ENCODE results near the gene TSTD1.
A peak's percentile ranks its signal among the peaks of the same experiment; 100 is the strongest.
"Not testable (repeated sequence)": the region's sequence is repeated elsewhere in the genome, so short reads cannot be mapped to it uniquely, and the experiment has no call there.

Gene TSTD1

GRCh38 chr1:161069241-161069640, 30.5 kb upstream of the TSTD1 start:
- DNase-seq (ENCODE audit: low read depth) = no peak

- DNase-seq (ENCODE audit: low read depth) = no peak
These were observed 29.8 kb upstream of the TSTD1 start for GRCh38 chr1:161068306-161069234.

- no peak for DNase-seq (ENCODE audit: low read depth)
These were observed 27.9 kb upstream of the TSTD1 start for GRCh38 chr1:161066694-161067093.

- DNase-seq (ENCODE audit: low read depth) = not testable (repeated sequence)
These were observed 26.9 kb upstream of the TSTD1 start for GRCh38 chr1:161065681-161066080.

- not testable (repeated sequence) for DNase-seq (ENCODE audit: low read depth)
These were observed 25.2 kb upstream of the TSTD1 start for GRCh38 chr1:161063936-161064335.

GRCh38 chr1:161061419-161061818, 22.7 kb upstream of the TSTD1 start:
- DNase-seq (ENCODE audit: low read depth) = no peak

GRCh38 chr1:161059293-161059692, 20.5 kb upstream of the TSTD1 start:
- no peak for DNase-seq (ENCODE audit: low read depth)

- no peak for DNase-seq (ENCODE audit: low read depth)
These were observed 16.0 kb upstream of the TSTD1 start for GRCh38 chr1:161054805-161055204.

GRCh38 chr1:161054232-161054631, 15.5 kb upstream of the TSTD1 start:
- no peak for DNase-seq (ENCODE audit: low read depth)

- no peak for DNase-seq (ENCODE audit: low read depth)
These were observed 14.1 kb upstream of the TSTD1 start for GRCh38 chr1:161052899-161053298.

- no peak for DNase-seq (ENCODE audit: low read depth)
These were observed 12.5 kb upstream of the TSTD1 start for GRCh38 chr1:161051219-161051618.

- no peak for DNase-seq (ENCODE audit: low read depth)
These were observed 10.4 kb upstream of the TSTD1 start for GRCh38 chr1:161048949-161049722.

GRCh38 chr1:161047436-161048420, 9.0 kb upstream of the TSTD1 start:
- no peak for DNase-seq (ENCODE audit: low read depth)

GRCh38 chr1:161046605-161047228, 8.0 kb upstream of the TSTD1 start:
- DNase-seq (ENCODE audit: low read depth) = no peak

GRCh38 chr1:161045736-161046604, 7.2 kb upstream of the TSTD1 start, which contains the start of gene USF1:
TSS of gene USF1 (minus strand) at chr1:161045977. CDS start at chr1:161043275, 2,702 bp downstream.
- DNase-seq (ENCODE audit: low read depth) = peak; percentile 90

GRCh38 chr1:161044908-161045735, 6.4 kb upstream of the TSTD1 start:
- DNase-seq (ENCODE audit: low read depth) = peak; percentile 27

- DNase-seq (ENCODE audit: low read depth) = no peak
These were observed 5.8 kb upstream of the TSTD1 start for GRCh38 chr1:161044535-161044907.

- DNase-seq (ENCODE audit: low read depth) = no peak
These were observed 782 bp upstream of the TSTD1 start for GRCh38 chr1:161039546-161039945.

GRCh38 chr1:161039154-161039545, 386 bp upstream of the TSTD1 start:
- no peak for DNase-seq (ENCODE audit: low read depth)

Data from fibroblast of the conjunctiva (primary cell).